A549 (cell line): ENCODE measurements around the gene SEMA6B. TPM values are rescaled to one million over a fixed set of nuclear protein-coding genes. Genes with fewer than 3 reads are reported as not detected.

Source experiments
- ATAC-seq, 2 experiments: fragments of 200-7000 bp in 1 of 2; fragments of >200 bp in 1 of 2; cut with Nextera tagmentation in 1 of 2; cut with Tn5 transposase in 1 of 2; 3 replicates each; pipeline versions ENCODE4 v1.8.0 to v1.9.1; 2018 to 2020; ENCODE audit warnings: mild to moderate bottlenecking in 1 of 2, moderate library complexity in 1 of 2
- CTCF ChIA-PET: fragments of 300-600 bp; sonication (Branson Sonifier 250); formaldehyde crosslinking; extraction: SDS; loops from one replicate; lab custom pipeline; 2021; ENCODE audit warnings: antibody characterized with exemption, inconsistent platforms; lab: Yijun Ruan, JAX
- POLR2A ChIA-PET: fragments of 350-600 bp; formaldehyde crosslinking; extraction: SDS; loops from one replicate; lab custom pipeline; 2021; ENCODE audit warnings: antibody characterized with exemption, inconsistent platforms; lab: Yijun Ruan, JAX
- DNase-seq, 2 experiments: peaks; one replicate each; pipeline versions ENCODE4 v3.0.0 to v3.0.0-alpha.2; 2011 to 2016; ENCODE audit warnings: low read depth in 1 of 2, low spot score in 1 of 2
- FAIRE-seq: peaks from 2 replicates; lab custom pipeline; 2011; peaks lifted over from hg19 to GRCh38; lab: Jason Lieb, UNC
- H3K27ac ChIP-seq, 2 experiments: fragments of >200 bp; sonication (Bioruptor Twin); formaldehyde crosslinking; 3 replicates each; pipeline ENCODE4 v1.5.1; 2016 to 2017
- H3K4me1 ChIP-seq: fragments of >200 bp; sonication (Bioruptor Twin); formaldehyde crosslinking; 3 replicates; pipeline ENCODE4 v1.6.1; 2016
- H3K4me2 ChIP-seq: fragments of >200 bp; sonication (Bioruptor Twin); formaldehyde crosslinking; 3 replicates; pipeline ENCODE4 v1.6.1; 2016
- H3K4me3 ChIP-seq: fragments of >200 bp; sonication (Bioruptor Twin); formaldehyde crosslinking; 3 replicates; pipeline ENCODE4 v1.5.1; 2016
- H3K9me3 ChIP-seq: fragments of >200 bp; sonication (Bioruptor Twin); formaldehyde crosslinking; 3 replicates; pipeline ENCODE4 v1.6.1; 2016
- BHLHE40 ChIP-seq: IDR thresholded peaks from 2 replicates; pipeline ENCODE4 v1.6.1; 2012; ENCODE audit warnings: low read depth, low read length, inconsistent platforms
- CBX2 ChIP-seq: fragments of 200-600 bp; sonication (generic); IDR thresholded peaks from 2 replicates; pipeline ENCODE4 v1.6.1; 2016; ENCODE audit warnings: low read depth, mild to moderate bottlenecking, borderline replicate concordance
- CEBPB ChIP-seq, 2 experiments: fragments of >200 bp in 1 of 2; sonication (Bioruptor Twin) in 1 of 2; formaldehyde crosslinking in 1 of 2; IDR thresholded peaks; 2 replicates each; pipeline ENCODE4 v1.6.1; 2012 to 2016
- CHD4 ChIP-seq: fragments of 200-600 bp; sonication (generic); IDR thresholded peaks from 2 replicates; pipeline ENCODE4 v1.6.1; 2016; ENCODE audit warnings: antibody characterized with exemption, mild to moderate bottlenecking, borderline replicate concordance
- EHMT2 ChIP-seq: fragments of 200-600 bp; sonication (generic); IDR thresholded peaks from 2 replicates; pipeline ENCODE4 v1.6.1; 2016; ENCODE audit warnings: antibody characterized with exemption, low read depth, mild to moderate bottlenecking, moderate library complexity
- EP300 ChIP-seq, 2 experiments: fragments of >200 bp; sonication (Bioruptor Twin); formaldehyde crosslinking; IDR thresholded peaks; 2 replicates in 1 of 2; 3 replicates in 1 of 2; pipeline ENCODE4 v1.6.1; 2016 to 2017
- FOSL2 ChIP-seq, 2 experiments: fragments of 450-650 bp in 1 of 2; fragments of >200 bp in 1 of 2; sonication (Bioruptor Twin) in 1 of 2; formaldehyde crosslinking; IDR thresholded peaks; 2 replicates each; pipeline versions ENCODE4 v1.5.0 to v1.6.1; 2016 to 2020; ENCODE audit warnings: mild to moderate bottlenecking in 1 of 2, moderate library complexity in 1 of 2
- FOXS1 ChIP-seq: fragments of 250-450 bp; sonication (Bioruptor Pico); IDR thresholded peaks from 2 replicates; pipeline ENCODE4 v1.5.0; 2020; ENCODE audit warnings: mild to moderate bottlenecking, moderate library complexity
- GATA3 ChIP-seq: IDR thresholded peaks from 2 replicates; pipeline ENCODE4 v1.6.1; 2012; ENCODE audit warnings: borderline replicate concordance
- HDAC2 ChIP-seq: fragments of 200-600 bp; sonication (generic); IDR thresholded peaks from 2 replicates; pipeline ENCODE4 v1.6.1; 2016
- HOXA7 ChIP-seq: fragments of 250-450 bp; sonication (Bioruptor Pico); IDR thresholded peaks from 2 replicates; pipeline ENCODE4 v1.5.0; 2020; ENCODE audit warnings: mild to moderate bottlenecking, moderate library complexity
- HOXB13 ChIP-seq: fragments of 250-450 bp; sonication (Bioruptor Pico); IDR thresholded peaks from 2 replicates; pipeline ENCODE4 v1.5.0; 2020; ENCODE audit warnings: low read depth, mild to moderate bottlenecking, moderate library complexity
- HOXB5 ChIP-seq: fragments of 250-450 bp; sonication (Bioruptor Pico); IDR thresholded peaks from 2 replicates; pipeline ENCODE4 v1.5.0; 2020; ENCODE audit warnings: mild to moderate bottlenecking, moderate library complexity
- JUN ChIP-seq, 2 experiments: fragments of >200 bp; sonication (Bioruptor Twin); formaldehyde crosslinking; IDR thresholded peaks; 2 replicates in 1 of 2; 3 replicates in 1 of 2; pipeline ENCODE4 v1.6.1; 2016 to 2017
- JUNB ChIP-seq: fragments of >200 bp; sonication (Bioruptor Twin); formaldehyde crosslinking; IDR thresholded peaks from 2 replicates; pipeline ENCODE4 v1.6.1; 2016
- MAZ ChIP-seq: fragments of 150-350 bp; IDR thresholded peaks from 2 replicates; pipeline ENCODE4 v1.6.1; 2014; ENCODE audit warnings: antibody characterized with exemption, low read depth, low read length, borderline replicate concordance
- NR3C1 ChIP-seq: fragments of >200 bp; sonication (Bioruptor Twin); formaldehyde crosslinking; IDR thresholded peaks from 3 replicates; pipeline ENCODE4 v1.6.1; 2017
- POLR2A ChIP-seq: IDR thresholded peaks from 2 replicates; pipeline ENCODE4 v1.6.1; 2012; ENCODE audit warnings: mild to moderate bottlenecking, low read length
- RAD21 ChIP-seq, 2 experiments: fragments of >200 bp in 1 of 2; sonication (Bioruptor Twin) in 1 of 2; formaldehyde crosslinking in 1 of 2; IDR thresholded peaks in 1 of 2; conservative IDR thresholded peaks in 1 of 2; 2 replicates in 1 of 2; 3 replicates in 1 of 2; pipeline ENCODE4 v1.6.1; 2012 to 2018; ENCODE audit warnings: inconsistent platforms in 1 of 2
- RCOR1 ChIP-seq: fragments of 150-350 bp; IDR thresholded peaks from 2 replicates; pipeline ENCODE4 v1.6.1; 2014; ENCODE audit warnings: antibody characterized with exemption, low read length, low read depth
- RFX5 ChIP-seq: fragments of 450-650 bp; IDR thresholded peaks from 2 replicates; pipeline ENCODE4 v1.7.1; 2014; ENCODE audit warnings: antibody characterized with exemption, mild to moderate bottlenecking, moderate library complexity
- SREBF2 ChIP-seq: fragments of 450-650 bp; IDR thresholded peaks from 2 replicates; pipeline ENCODE4 v1.6.1; 2014; ENCODE audit warnings: mild to moderate bottlenecking, moderate library complexity
- ZC3H11A ChIP-seq: fragments of 450-650 bp; IDR thresholded peaks from 2 replicates; pipeline ENCODE4 v1.6.1; 2014; ENCODE audit warnings: antibody characterized with exemption, mild to moderate bottlenecking
- WGBS: methylation state at CpG from one replicate; pipeline ENCODE4 v1.1.6; 2017; ENCODE audit errors: missing lambda C conversion rate; 5-methylcytosine and 5-hydroxymethylcytosine counted together
- polyA plus RNA-seq, 4 experiments: library from polyadenylated mRNA; depleted of rRNA in 3 of 4; stranded (reverse); fragments of >200 nt; fragmentation: RNase III in 1 of 4; extraction: RNeasy Plus Mini Kit Qiagen cat#74134 plus additional on column Dnase treatment in 1 of 4; gene quantifications; 2 replicates in 3 of 4; 3 replicates in 1 of 4; pipeline ENCODE4 v1.2.3, GENCODE V29; 2011 to 2017
- TF ChIP-seq, protein P1 (sequence below): fragments of 450-650 bp; IDR thresholded peaks from 2 replicates; pipeline ENCODE4 v1.6.1; 2014; ENCODE audit warnings: antibody characterized with exemption
- TF ChIP-seq, protein P2 (sequence below): IDR thresholded peaks from 2 replicates; pipeline ENCODE4 v1.6.1; 2012; ENCODE audit warnings: low read depth, borderline replicate concordance
- TF ChIP-seq, protein P3 (sequence below): fragments of 250-450 bp; sonication (Bioruptor Pico); IDR thresholded peaks from 2 replicates; pipeline ENCODE4 v1.5.0; 2021; ENCODE audit warnings: mild to moderate bottlenecking, moderate library complexity, borderline replicate concordance
- TF ChIP-seq, protein P4 (sequence below): fragments of 250-450 bp; sonication (Bioruptor Pico); IDR thresholded peaks from 2 replicates; pipeline ENCODE4 v1.5.0; 2020; ENCODE audit warnings: low read depth, mild to moderate bottlenecking, moderate library complexity
- TF ChIP-seq, protein P5 (sequence below): fragments of 200-600 bp; sonication (generic); IDR thresholded peaks from 2 replicates; pipeline ENCODE4 v1.6.1; 2016; ENCODE audit warnings: antibody characterized with exemption, mild to moderate bottlenecking, moderate library complexity
- TF ChIP-seq, protein P6 (sequence below): IDR thresholded peaks from 2 replicates; pipeline ENCODE4 v1.6.1; 2012

Gene SEMA6B
- polyA plus RNA-seq, 2 of the 4 experiments (the other 2 are of a cell fraction), result 5.7 to 9.0 TPM

DNA sequence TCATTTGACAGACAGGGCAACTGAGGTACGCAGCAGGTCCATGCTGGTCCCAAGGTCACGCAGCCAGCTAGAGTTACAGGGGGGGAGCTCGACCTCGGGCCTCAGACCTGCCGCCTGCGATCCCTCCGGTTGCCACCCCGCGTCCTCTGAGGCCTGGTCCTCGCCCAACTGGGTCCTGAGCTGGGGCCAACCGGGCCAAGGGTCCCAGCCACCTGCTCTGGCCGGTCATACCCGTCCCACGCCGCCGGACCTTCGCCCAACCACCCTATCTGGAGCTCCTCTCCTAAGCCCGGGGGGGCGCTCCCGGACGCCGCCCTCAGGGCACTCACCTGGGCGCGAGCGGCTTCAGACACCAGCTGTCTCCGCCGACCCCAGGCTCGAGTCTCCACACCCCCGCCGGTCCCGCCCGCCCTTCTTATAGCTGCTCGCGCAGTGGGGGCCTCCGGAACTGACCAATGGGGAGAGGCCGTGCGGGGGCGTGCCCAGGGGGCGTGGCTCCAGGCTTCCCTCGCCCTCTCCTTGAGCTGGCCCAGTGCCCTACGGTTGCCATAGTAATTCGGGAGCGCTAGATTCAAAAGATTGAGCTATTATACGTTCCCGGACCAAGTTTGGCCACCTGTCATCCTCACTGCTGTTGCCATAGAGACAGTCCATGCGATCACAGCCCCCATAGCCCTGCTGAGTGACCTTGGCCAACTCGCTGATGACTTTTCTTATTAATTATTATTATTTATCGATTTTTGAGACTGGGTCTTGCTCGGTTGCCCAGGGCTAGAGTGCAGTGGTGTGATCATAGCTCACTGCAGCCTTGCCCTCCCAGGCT lies 24.4 kb downstream of the SEMA6B start, which contains the start of gene PLIN5:
PLIN5 (minus strand) TSS at position 389 of the 823 bp plus-strand sequence. CDS start 1,150 bp downstream, outside the sequence.
- Histone ChIP-seq H3K4me2 (peak within 1 kb of the TSS; percentile 75), H3K9me3 (no peaks in the 10 kb centered on the region), H3K4me3 (peak within 1 kb of the TSS; percentile 32; the same call in 1 of the 3 replicates), H3K27ac (0 out of 6 replicates have a peak within 1 kb of the TSS, but pooled peaks of 1 of the 2 experiments have one; percentile 28), H3K4me1 (no peaks in the 10 kb centered on the region)
- ChIA-PET POLR2A (interaction anchor here (0.9 kb wide), 1 partner anchor 14 kb away, joined by 4 read pairs; no protein-coding TSS in a partner anchor), CTCF (interaction anchor here (0.6 to 3.5 kb wide), 5 partner anchors 11 to 545 kb away, joined by 3 to 51 read pairs (median 6); no protein-coding TSS in a partner anchor)
- TF ChIP-seq HOXB13 (CRISPR knock-in tag) (no peak), FOXS1 (CRISPR knock-in tag) (no peak), NR3C1 (no peak), CEBPB (IDR thresholded peaks at IDR 0.05) (no peak), RFX5 (no peak), HOXB5 (CRISPR knock-in tag) (no peak), HOXA7 (CRISPR knock-in tag) (no peak), EP300 (IDR thresholded peaks at IDR 0.05) (no peak), FOSL2 (IDR thresholded peaks at IDR 0.05) (no peak), FOSL2 (CRISPR knock-in tag; IDR thresholded peaks at IDR 0.05) (no peak), POLR2A (no peak), JUNB (no peak), GATA3 (no peak), HDAC2 (no peak), RCOR1 (no peak)
- TF ChIP-seq, protein P1, sequence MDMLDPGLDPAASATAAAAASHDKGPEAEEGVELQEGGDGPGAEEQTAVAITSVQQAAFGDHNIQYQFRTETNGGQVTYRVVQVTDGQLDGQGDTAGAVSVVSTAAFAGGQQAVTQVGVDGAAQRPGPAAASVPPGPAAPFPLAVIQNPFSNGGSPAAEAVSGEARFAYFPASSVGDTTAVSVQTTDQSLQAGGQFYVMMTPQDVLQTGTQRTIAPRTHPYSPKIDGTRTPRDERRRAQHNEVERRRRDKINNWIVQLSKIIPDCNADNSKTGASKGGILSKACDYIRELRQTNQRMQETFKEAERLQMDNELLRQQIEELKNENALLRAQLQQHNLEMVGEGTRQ, result no peak
- TF ChIP-seq, protein P2, sequence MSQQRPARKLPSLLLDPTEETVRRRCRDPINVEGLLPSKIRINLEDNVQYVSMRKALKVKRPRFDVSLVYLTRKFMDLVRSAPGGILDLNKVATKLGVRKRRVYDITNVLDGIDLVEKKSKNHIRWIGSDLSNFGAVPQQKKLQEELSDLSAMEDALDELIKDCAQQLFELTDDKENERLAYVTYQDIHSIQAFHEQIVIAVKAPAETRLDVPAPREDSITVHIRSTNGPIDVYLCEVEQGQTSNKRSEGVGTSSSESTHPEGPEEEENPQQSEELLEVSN, result no peak
- TF ChIP-seq, protein P3, sequence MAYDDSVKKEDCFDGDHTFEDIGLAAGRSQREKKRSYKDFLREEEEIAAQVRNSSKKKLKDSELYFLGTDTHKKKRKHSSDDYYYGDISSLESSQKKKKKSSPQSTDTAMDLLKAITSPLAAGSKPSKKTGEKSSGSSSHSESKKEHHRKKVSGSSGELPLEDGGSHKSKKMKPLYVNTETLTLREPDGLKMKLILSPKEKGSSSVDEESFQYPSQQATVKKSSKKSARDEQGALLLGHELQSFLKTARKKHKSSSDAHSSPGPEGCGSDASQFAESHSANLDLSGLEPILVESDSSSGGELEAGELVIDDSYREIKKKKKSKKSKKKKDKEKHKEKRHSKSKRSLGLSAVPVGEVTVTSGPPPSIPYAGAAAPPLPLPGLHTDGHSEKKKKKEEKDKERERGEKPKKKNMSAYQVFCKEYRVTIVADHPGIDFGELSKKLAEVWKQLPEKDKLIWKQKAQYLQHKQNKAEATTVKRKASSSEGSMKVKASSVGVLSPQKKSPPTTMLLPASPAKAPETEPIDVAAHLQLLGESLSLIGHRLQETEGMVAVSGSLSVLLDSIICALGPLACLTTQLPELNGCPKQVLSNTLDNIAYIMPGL (CRISPR knock-in tag), result no peak
- TF ChIP-seq, protein P4, sequence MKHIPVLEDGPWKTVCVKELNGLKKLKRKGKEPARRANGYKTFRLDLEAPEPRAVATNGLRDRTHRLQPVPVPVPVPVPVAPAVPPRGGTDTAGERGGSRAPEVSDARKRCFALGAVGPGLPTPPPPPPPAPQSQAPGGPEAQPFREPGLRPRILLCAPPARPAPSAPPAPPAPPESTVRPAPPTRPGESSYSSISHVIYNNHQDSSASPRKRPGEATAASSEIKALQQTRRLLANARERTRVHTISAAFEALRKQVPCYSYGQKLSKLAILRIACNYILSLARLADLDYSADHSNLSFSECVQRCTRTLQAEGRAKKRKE (CRISPR knock-in tag), result no peak
- peak; percentile 61 to 83 for ATAC-seq
- FAIRE-seq, result no peak
- 23% methylated on average over 15 of the region's 49 CpGs for WGBS
- peak; percentile 65 to 66 for DNase-seq

DNA sequence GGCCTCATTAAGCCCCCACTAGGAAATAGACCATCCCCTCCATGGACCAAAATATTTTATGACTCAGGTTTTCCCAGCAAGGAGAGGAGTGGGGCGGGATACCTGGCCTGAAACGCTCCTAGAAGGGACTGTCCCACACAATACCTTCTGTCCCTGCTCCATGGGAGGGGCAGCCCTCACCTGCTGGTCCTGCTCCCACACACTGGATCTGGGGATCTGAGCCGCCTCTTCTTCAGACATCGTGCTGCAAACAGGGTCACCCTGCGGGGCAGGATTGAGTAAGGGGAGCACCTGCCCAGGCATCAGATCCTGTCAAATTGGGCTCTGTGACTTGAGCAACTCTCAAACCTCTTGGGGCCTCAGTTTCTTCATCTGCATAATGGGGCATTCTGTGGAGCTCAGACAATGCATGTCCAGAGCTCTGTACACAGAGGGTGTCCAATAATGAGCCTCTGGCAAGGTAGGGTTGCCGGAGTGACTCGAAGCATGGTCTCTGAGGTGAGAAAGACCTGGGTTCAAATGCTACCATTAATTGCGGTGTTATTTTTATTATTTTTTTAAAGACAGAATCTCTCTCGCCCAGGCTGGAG lies 25.6 kb downstream of the SEMA6B start:
- no peak for FAIRE-seq
- no peak overlapping the region for H3K27ac ChIP-seq
- H3K4me2 ChIP-seq, result no peak overlapping the region
- H3K9me3 ChIP-seq, result no peaks in the 10 kb centered on the region
- H3K4me1 ChIP-seq, result no peaks in the 10 kb centered on the region
- POLR2A ChIA-PET, result no interaction called here
- 78% methylated on average over 9 of the region's 9 CpGs for WGBS
- H3K4me3 ChIP-seq, result no peak overlapping the region
- DNase-seq, result no peak
- no peak for ATAC-seq
- CTCF ChIA-PET, result interaction anchor here (0.9 to 3.5 kb wide), 5 partner anchors 9 to 14 kb away, joined by 3 to 51 read pairs (median 12); no protein-coding TSS in a partner anchor
- TF ChIP-seq ZC3H11A (no peak), EHMT2 (no peak), MAZ (no peak), CBX2 (no peak), CHD4 (no peak), RAD21 (conservative IDR thresholded peaks at IDR 0.05 in 1 of 2, IDR thresholded peaks at IDR 0.05 in 1 of 2) (no peak), JUN (IDR thresholded peaks at IDR 0.05) (no peak), BHLHE40 (no peak), SREBF2 (no peak)
- TF ChIP-seq, protein P5, sequence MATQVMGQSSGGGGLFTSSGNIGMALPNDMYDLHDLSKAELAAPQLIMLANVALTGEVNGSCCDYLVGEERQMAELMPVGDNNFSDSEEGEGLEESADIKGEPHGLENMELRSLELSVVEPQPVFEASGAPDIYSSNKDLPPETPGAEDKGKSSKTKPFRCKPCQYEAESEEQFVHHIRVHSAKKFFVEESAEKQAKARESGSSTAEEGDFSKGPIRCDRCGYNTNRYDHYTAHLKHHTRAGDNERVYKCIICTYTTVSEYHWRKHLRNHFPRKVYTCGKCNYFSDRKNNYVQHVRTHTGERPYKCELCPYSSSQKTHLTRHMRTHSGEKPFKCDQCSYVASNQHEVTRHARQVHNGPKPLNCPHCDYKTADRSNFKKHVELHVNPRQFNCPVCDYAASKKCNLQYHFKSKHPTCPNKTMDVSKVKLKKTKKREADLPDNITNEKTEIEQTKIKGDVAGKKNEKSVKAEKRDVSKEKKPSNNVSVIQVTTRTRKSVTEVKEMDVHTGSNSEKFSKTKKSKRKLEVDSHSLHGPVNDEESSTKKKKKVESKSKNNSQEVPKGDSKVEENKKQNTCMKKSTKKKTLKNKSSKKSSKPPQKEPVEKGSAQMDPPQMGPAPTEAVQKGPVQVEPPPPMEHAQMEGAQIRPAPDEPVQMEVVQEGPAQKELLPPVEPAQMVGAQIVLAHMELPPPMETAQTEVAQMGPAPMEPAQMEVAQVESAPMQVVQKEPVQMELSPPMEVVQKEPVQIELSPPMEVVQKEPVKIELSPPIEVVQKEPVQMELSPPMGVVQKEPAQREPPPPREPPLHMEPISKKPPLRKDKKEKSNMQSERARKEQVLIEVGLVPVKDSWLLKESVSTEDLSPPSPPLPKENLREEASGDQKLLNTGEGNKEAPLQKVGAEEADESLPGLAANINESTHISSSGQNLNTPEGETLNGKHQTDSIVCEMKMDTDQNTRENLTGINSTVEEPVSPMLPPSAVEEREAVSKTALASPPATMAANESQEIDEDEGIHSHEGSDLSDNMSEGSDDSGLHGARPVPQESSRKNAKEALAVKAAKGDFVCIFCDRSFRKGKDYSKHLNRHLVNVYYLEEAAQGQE, result no peak
- TF ChIP-seq, protein P6, sequence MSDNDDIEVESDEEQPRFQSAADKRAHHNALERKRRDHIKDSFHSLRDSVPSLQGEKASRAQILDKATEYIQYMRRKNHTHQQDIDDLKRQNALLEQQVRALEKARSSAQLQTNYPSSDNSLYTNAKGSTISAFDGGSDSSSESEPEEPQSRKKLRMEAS, result no peak
